SK-N-DZ (cell line): ENCODE results near the gene DNAJB4. TPM values are rescaled to one million over a fixed set of nuclear protein-coding genes. Genes with fewer than 3 reads are reported as not detected.
"Not testable (repeated sequence)": the region's sequence is repeated elsewhere in the genome, so short reads cannot be mapped to it uniquely, and the experiment has no call there.

Experiments
- DNase-seq: peaks from one replicate; pipeline ENCODE4 v3.0.0-alpha.2; 2015; ENCODE audit warnings: low spot score
- polyA plus RNA-seq, 2 experiments: library from polyadenylated mRNA; depleted of rRNA; stranded (reverse); fragments of >200 nt; gene quantifications; 2 replicates each; pipeline ENCODE4 v1.2.3, GENCODE V29; 2014

The DNAJB4 gene
- polyA plus RNA-seq (2014; cell fraction: cytosol; rRNA removed), result 15.3 and 16.8 TPM in 2 replicates
- polyA plus RNA-seq (2014; cell fraction: nucleus; rRNA removed), result 13.8 and 19.4 TPM in 2 replicates

DNA sequence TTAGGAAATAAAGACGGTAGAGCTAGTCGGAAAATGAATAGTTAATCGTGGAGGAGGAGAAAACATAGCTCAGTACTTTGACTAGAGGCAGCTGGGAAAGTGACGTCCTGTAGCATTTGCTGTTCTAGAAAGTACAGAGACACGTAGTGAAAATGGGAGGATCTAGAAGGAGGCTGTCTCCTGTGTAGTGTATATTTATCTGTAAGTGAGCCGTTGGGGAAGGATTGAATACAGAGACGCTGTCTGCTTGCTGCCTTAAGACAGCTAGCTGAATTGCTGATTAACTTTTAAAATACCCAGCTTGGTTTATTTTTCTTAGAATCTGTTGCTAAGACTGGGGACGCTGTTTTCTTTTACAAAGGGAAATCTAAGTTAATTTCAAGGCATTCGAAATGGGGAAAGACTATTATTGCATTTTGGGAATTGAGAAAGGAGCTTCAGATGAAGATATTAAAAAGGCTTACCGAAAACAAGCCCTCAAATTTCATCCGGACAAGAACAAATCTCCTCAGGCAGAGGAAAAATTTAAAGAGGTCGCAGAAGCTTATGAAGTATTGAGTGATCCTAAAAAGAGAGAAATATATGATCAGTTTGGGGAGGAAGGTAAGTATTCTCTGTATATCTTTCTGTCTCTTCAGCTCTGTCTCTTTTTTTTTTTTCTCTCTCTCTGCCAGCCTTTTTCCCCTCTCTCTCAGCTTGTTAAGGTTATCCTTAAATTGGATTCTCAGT, at the start of gene DNAJB4:
DNAJB4 (plus strand) TSS at position 221 of the 729 bp plus-strand sequence; CDS start at position 393, 172 bp downstream.
- peak; percentile 83 for DNase-seq

GRCh38 chr1:77955709-77956108, 49.0 kb upstream of the DNAJB4 start:
- no peak for DNase-seq

GRCh38 chr1:77956464-77956863, 48.3 kb upstream of the DNAJB4 start:
- DNase-seq, result no peak

DNA sequence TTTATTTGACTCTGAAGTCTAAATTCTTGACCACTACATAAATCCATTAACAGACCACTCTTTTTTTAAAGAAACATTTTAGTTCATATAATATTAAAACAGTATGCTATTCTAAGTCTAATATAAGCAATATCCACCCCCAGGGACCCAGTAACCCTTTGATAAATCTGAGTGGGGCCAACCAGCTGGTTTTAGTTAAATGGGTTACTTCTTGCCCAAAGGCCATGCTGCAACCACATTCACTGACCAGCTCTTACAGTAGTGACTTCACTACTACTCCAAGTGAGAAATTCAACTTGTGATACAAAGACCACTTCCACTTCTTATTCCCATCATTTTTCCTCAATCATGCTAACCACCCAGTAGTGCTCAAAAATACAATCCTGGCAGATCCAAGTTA, 46.3 kb upstream of the DNAJB4 start:
- no peak for DNase-seq

GRCh38 chr1:77958850-77959249, 45.9 kb upstream of the DNAJB4 start:
- no peak for DNase-seq

GRCh38 chr1:77961392-77961791, 43.3 kb upstream of the DNAJB4 start:
- no peak for DNase-seq

- DNase-seq, result no peak
Observed at GRCh38 chr1:77966291-77966690, 38.4 kb upstream of the DNAJB4 start.

GRCh38 chr1:77970192-77970591, 34.5 kb upstream of the DNAJB4 start:
- no peak for DNase-seq

- no peak for DNase-seq
Observed at GRCh38 chr1:77972080-77972479, 32.7 kb upstream of the DNAJB4 start.

DNA sequence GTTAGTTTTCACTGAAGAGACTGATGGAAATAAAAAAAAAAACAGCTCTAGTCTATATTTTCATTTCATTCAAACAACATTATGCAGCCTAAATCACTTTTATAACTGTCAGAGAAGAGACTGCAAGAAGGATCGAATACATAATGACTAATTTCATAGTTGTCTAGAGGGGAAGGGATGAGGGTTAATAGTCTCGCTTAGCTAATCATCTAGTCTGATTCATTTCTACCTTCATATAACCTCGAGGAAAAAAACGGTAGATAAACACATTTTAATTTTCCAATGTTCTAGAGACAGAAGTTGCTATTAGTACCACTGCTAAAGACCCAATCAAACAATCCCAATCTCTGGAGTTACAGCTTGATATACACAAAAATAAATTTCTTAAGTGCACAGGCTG, 29.4 kb upstream of the DNAJB4 start:
- DNase-seq, result no peak

DNA sequence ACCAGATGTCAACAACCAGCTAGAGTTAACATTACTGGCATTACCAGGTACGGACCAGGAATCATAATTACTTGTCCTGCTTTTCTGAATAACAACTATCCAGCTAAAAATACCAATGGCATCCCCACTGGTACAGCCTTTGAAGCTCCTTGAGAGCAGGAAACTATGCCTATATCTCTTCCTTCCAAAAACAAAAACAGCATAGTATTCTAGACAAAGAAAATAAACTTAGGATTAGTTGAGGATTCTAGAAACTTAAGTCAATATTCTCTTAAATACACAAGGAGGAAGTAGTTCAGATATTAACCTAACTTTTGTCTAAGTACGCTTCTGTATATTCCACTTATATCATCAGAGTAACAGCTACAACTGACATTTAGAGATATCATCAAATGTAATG, 28.8 kb upstream of the DNAJB4 start:
- DNase-seq, result no peak

- DNase-seq, result peak; percentile 18
Observed at GRCh38 chr1:77976433-77977076, 28.2 kb upstream of the DNAJB4 start.

GRCh38 chr1:77977989-77978292, 26.8 kb upstream of the DNAJB4 start:
- no peak for DNase-seq

DNA sequence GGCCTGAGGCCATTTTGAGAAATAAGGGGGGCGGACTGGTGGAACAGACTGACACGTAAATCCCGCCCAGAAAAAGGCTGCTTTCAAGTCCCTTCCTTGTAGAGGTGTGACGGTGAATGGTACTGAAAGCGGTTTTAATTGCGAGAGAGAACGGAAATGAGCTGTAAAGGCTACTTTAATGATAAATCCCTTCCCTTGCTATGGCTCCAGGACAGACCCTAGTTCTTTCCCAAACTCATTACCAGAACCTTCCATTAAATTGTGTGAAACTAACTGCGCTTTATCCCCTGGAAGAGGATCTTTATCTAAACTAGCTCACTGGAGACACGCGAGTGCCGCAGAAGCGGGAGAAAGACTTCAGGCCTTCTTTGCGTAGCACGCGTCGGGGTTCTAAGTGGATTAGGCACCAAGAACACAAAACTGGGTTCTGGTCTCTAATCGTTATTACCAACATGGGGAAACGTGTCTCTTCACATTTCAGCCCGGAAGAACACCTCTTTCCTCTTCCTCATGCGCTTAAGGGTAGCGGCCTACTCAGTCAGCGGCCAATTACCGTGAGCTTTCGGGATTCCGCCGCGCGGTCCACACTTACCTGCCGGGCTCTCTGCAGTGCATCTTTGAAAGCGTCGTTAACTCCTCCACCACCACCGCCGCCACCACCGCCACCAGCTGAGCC, 26.3 kb upstream of the DNAJB4 start:
- peak; percentile 85 for DNase-seq

- peak; percentile 98 for DNase-seq
Observed at GRCh38 chr1:77978969-77979876, 25.5 kb upstream of the DNAJB4 start, which contains the start of gene FUBP1. TSS of gene FUBP1 (minus strand) at chr1:77979072. CDS start at chr1:77979004, 68 bp downstream.

- not testable (repeated sequence) for DNase-seq
Observed at GRCh38 chr1:77983352-77983996, 21.3 kb upstream of the DNAJB4 start.

GRCh38 chr1:77983997-77984355, 20.8 kb upstream of the DNAJB4 start:
- DNase-seq, result no peak

DNA sequence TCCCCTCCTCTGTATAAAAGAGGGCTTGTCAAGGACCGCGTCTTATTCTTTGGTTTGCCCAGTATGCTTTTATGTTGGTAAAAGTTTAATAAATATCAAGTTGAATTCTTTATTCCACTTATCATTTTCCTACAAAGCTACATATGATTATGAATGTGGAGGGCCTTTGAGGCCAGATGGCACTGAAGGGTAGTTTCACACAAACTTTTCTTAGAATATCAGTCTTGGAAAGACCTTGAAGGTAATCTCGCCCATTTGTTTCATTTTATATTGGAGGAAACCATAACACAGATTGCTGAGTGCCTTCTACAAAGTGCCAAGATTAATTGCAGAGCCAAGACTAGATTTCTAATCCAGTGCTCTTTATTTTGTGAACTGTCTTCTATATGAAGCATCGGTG, 20.1 kb upstream of the DNAJB4 start:
- no peak for DNase-seq

- no peak for DNase-seq
Observed at GRCh38 chr1:77986810-77987209, 17.9 kb upstream of the DNAJB4 start.

GRCh38 chr1:77987919-77988318, 16.8 kb upstream of the DNAJB4 start:
- DNase-seq, result no peak

DNA sequence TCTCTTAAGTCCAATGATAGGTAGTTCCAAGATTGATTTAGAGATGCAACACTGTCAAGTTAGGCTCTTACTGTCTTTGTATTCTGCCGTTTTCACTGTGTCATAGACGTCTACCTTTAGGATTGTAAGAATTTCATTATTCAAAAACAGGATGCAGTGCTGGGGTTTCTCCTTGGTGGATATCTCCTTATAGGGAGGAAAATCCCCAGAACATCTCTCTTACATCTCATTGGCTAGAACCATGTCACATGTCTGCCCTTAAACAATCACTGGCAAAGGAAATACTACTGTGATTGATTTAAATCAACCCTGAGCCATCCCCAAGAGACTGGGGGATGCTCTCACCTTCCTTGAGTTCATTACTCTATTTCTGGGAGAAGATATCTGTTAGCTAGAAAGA, 15.0 kb upstream of the DNAJB4 start:
- DNase-seq, result no peak
